Fibroblast of gingiva (primary cell): ENCODE measurements around the gene PTPN13.
"Not testable (repeated sequence)": the region's sequence is repeated elsewhere in the genome, so short reads cannot be mapped to it uniquely, and the experiment has no call there.

Experiments
- DNase-seq: peaks from one replicate; pipeline ENCODE4 v3.0.0-alpha.2; 2011; ENCODE audit warnings: low read depth

Gene PTPN13

DNA sequence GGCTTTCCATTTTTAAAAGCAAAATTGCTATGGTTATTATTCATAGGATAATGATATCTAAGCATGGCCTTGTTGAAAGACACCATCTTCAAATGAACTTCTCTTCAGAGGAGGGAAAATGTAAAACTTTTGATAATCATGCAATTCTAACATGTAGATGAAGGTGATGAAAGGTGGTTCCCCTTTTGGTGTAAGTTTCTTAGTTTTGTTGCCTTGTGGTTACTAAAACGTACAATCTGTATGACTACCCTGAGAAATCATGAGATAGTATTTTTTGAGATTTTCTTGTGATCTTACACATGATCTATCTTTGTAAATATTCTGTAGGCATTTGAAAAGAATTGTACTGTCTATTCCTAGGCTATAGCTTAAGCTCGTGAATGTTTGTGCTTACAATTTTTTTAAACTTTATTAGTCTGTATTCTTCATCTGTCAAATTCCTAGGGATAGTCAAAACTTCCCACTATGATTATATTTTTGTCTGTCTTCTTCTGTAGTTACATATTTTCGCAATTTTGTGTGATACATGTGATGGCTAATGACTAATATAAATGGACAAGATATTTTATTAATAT, 47.5 kb downstream of the PTPN13 start:
- DNase-seq: no peak

DNA sequence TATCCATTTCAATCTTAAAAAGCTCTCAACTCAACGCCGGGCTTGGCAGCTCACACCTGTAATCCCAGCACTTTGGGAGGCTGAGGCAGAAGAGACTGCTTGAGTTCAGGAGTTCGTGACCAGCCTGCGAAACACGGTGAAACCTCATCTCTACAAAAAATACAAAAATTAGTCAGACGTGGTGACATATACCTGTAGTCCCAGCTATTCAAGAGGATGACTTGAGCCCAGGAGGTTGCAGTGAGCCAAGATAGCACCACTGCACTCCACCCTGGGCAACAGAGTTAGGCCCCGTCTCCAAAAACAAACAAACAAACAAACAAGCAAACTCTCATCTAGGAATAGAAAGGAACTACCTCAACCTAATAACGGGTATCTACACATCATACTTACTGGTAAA, 50.8 kb downstream of the PTPN13 start:
- no peak for DNase-seq

DNA sequence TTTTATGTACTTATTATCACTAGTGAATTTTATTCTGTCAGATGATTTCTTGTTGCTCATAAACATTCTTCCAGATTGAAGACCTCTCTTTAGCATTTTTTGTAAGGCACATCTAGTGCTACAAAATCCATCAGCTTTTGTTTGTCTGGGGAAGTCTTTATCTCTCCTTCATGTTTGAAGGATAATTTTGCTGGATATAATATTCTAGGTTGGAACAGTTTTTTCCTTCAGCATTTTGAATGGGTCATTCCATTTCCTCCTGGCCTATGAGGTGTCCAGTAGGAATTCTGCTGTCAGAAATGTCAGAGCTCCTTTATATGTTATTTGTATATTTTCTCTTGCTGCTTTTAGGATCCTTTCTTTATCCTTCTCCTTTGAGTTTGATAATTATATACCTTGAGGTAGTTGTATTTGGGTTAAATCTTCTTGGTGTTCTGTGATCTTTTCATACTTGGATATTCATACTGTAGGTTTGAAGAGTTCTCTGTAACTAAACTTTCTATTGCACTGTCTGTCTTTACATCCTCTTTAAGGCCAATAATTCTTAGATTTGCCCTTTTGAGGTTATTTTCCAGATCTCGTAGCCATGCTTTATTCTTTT, 58.3 kb downstream of the PTPN13 start:
- DNase-seq: no peak

DNA sequence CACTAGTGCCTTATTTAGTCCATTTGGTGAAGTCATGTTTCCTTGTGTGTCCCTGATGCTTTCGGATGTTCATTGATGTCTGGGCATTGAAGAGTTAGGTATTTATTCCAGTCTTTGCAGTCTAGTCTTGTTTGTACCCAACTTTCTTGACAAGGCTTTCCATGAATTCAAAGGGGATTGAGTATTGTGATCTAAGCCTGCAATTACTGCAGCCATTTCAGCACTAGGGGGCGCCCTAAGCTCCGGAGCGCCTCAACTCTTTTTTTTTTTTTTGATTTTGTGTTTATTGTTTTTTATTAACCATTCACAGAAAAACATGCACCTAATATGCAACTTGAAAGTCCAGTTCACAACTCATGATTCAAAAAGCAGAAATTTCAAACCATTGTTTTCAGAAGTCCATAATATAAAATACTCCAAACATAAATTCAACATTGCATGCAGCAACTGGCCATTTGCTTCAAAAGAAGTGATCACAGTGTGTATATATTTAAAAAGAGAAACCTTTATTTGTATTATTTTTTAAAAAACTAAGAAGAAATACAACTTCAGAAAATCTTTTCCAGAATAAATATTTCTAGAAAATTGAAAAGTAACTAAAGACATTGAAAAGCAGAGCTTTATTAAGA, 59.2 kb downstream of the PTPN13 start:
- DNase-seq: no peak

DNA sequence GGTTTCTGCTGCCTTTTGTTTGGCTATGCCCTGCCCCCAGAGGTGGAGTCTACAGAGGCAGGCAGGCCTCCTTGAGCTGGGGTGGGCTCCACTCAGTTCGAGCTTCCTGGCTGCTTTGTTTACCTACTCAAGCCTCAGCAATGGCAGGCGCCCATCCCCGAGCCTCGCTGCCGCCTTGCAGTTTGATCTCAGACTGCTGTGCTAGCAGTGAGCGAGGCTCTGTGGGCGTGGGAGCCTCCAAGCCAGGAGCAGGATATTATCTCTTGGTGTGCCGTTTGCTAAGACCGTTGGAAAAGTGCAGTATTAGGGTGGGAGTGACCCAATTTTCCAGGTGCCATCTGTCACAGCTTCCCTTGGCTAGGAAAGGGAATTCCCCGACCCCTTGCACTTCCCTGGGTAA, 62.7 kb downstream of the PTPN13 start:
- DNase-seq: not testable (repeated sequence)

DNA sequence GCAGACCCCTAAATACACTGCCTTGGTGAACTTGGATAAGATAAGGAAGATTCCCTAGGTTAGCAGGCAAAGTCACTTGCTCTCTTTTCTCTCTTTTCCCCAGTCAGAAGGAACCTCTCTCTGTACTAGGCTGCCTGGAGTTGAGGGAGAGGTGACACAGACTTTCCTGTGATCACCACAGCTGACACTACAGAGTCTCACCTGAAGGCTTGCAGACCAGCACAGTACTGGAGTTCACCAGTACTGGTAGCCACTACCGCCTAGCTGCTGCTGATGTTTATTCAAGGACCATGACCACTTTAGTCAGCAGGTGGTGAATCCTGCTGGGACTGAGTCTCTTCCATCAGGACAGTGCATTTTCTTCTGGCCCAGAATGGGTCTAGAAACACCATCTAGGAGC, 63.3 kb downstream of the PTPN13 start:
- no peak for DNase-seq

DNA sequence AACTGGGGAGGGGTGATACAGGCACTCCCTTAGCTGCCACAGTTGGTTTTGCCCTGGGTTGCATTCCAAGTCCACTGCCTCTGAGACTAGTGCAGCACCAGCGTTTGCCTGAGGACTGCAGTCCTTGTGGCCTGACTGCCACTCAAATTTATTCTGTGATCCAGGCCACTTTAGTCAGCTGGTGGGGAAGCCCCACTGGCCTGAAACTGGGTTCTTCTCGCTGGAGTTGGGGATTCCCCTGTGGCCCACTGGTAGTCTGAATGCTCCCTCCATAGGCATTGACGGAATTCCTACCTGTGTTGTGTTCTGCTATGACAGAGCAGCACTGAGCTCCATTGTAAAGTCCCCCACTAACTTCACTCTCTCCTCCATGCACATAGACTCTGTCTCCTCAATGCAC, 63.8 kb downstream of the PTPN13 start:
- DNase-seq: no peak

DNA sequence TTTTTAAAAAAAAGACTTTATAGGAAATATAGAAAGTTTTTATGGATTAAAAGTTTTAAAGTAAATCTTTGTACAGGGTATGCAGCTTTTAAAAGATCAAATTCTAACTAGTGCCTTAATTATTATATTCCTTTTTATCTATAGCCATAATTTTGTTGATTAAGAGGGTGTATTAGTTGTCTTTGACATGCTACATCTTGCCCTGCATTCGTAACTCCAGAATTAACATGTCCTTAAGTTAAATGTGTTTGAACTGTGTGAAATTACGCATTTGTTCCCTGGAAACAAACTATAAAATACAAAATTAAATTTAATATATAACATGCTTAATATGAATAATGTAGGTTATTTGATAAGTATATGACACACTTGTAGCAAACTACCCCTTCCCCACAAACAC, 66.3 kb downstream of the PTPN13 start:
- no peak for DNase-seq

DNA sequence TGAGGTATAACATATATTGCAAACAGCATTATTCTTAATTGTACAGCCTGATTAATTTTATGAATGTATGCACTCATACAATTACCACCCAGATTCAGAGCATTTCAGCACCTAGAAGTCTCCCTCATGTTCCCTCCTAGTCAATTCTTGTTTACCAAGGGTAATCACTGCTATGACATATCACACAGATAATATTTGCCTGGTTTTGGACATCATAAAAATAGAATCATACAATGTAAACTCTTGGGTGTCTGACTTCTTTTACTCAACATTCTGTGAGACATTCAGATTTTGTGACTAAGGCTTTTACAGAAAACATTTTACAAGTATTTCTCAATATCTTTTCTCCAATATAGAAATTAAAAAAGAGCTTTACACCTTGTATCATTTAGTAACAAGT, 66.9 kb downstream of the PTPN13 start:
- no peak for DNase-seq

DNA sequence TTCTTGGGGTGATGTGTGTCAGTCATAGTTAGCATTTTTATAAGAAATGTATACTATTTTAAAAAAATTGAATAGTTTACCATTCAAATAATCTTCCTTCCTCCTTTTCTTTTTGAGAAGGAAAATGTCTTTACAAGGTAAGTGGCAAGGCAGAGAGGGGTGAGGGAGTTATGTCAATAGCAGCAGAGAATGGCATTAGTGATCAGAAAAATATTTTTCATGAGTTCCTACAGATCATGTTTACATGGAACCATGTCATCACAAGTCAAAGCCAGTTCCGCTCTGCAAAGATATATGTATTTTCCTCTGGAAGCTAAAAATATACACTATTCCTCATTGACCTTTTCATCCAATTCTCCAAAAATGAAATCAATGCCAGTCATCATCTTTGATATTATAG, 67.3 kb downstream of the PTPN13 start:
- no peak for DNase-seq

DNA sequence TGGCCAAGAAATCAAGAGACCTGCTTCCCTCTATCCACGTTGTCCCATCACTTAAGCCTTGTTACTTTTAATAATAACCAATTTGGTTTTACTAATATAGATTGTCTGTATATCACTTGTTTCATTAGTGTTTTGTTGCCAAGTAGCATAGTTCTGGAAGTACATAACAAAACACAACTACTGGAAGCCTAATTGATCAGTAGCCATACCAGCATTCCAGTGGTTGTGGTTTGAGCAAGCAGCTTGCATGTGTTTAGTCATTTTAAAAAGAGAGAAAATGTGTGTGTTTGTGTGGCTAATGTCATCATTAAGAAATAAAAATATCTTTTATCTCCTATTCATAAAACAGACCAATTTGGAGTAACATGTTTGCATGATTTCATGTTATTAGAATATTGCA, 70.8 kb downstream of the PTPN13 start:
- peak; percentile 84 for DNase-seq

DNA sequence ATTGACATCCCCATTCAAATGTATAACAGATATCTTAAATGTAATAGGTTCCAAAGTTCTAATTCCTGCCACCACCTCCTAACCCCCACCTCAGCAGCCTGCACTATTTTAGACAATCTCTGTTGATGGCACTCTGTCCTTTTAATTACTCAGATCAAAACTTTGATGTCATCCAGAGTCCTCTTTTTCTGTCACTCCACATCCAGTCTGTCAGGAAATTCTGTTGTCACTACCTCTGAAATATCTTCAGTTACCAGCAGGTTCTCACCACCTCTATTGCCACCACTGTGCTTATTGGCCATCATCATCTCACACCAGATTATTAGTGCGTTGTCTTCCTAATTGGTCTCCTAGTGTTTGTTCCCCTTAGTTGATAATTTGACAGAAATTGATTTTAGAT, 76.2 kb downstream of the PTPN13 start:
- no peak for DNase-seq

DNA sequence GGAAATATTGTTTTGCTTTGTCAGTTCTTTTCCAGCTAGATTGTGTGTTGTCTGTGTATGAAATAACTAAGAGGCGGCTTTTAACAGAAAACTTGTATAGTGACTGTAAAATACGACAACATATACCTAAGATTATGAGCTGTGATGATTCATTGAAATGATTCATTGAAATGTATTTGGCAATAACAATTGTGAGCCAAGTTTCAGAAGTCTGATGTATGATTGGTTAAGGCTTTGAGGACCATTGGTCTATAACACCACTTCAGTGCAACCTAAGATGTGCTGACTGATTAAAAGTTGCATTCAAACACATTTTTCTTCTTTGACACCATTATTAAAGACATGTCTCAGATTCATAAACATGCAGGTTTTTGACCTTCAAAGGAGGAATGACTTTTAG, 76.6 kb downstream of the PTPN13 start:
- peak; percentile 64 for DNase-seq

DNA sequence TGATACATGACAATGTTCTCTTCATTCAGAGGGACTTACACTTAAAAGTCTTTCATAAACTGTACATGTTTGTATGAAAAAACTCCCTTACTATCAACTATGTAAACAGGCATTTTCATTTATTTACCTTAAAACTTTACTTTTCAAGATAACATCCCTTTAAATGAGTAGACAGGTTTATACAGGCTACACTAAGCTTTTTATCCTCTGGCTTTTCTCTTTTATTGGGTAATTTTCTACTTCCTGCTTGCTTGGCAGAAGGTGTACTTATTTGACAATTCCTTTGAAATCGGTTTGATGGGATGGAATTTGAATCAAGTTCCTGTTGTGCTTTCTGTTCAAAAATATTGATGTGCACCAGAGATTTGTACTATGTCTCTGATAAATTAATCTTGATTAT, 81.4 kb downstream of the PTPN13 start:
- DNase-seq: no peak

DNA sequence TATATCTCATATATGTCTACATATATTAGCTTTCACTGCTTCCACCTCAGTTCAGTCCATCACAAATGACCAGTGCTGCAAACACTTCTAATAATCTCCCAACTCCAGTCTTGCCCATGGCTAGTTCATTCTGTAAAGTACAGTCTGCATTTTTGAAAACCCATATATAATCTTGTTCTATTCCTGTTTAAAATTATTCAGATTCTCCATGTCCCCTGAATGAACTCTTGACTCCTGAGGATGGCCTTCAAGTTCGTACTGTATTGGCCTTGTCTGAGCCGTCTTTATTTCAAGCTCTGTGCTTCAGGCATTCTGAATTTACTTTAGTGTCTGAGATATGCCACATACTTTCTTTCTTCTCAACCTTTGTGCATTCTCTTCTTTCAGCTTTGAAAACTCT, 84.7 kb downstream of the PTPN13 start:
- DNase-seq: no peak

DNA sequence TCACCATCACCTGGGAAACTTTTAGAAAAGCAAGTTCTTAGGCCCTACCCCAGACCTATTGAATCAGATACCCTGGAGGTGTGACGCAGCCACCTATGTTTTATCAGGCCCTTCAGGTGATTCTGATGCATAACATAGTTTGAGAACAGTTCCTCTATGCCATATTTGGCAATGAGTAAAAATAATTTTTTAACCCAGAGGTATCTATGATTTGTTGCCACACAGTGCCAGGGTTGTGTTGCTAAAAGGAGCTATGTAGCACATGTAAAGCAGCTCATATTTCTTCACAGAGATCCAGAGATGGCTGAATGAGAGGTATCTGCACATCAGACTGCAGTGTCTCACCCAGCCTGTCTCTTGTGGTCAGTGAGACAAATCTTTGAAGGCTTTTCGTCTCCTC, 85.3 kb downstream of the PTPN13 start:
- no peak for DNase-seq

DNA sequence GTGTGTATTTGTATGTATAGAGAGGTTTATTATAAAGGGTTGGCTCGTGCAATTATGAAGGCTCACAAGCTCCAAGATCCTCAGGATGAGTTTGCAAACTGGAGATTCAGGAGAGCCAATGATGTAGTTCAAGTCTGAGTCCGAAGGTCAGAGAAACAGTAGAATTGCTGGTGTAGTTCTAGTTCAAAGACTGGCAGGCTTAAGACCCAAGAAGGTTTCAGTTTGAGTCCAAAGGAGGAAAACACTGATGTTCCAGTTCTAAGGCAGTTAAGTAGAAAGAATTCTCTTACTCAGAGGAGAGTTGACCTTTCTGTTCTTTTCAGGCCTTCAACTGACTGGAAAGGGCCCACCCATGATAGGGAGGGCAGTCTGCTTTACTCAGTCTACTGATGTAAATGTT, 89.1 kb downstream of the PTPN13 start:
- no peak for DNase-seq

DNA sequence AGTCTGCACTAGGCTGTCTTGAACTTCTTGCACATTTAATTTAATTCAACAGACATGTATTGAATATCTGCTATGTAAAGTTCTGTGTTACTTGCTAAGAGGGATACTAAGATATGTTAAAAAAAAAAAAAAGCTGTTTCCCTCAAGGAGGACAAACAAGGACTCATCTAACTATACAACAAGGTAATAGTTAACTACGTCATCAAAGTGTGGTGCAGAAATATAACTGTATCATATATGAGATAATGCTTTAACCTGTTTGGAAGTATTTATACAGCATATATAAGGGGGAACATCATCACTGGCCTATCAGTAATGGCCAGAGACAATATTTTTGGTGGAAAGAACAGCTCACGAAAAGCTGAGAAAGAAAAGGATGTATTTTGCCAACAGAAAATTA, 89.9 kb downstream of the PTPN13 start:
- no peak for DNase-seq

DNA sequence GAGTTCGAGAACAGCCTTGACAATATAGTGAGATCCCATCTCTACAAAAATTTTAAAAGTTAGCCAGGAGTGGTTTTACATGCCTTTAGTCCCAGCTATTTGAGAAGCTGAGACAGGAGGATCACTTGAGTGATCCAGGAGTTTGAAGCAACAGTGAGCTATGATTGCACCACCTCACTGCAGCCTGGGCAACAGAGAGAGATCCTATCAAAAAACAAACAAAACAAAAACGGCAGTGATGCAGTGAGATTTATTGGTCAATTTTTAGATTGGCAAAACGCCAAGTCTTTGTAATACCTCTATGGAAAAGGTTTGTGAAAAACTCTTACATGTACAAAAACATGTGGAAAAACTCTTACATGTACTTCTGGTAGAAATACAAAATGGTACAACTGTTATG, 91.3 kb downstream of the PTPN13 start:
- DNase-seq: peak; percentile 70

DNA sequence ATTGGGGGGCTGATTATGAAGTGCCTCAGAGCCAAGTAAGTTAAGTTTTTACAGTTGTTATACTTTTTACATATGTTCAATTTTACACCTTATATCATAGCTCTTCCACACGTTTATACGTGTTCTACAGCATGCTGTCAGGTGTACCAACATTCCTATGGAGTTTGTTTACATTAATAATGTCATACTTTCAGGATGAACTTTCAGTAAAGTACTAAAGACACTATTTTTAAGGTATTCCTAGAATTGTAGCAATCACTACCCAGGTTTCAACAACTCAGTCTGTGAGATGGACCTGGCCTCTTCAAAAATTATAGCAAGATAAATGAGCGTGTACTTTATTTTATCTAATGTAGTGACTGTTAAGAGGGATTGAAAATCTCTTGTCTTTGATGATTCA, 92.6 kb downstream of the PTPN13 start:
- DNase-seq: no peak

DNA sequence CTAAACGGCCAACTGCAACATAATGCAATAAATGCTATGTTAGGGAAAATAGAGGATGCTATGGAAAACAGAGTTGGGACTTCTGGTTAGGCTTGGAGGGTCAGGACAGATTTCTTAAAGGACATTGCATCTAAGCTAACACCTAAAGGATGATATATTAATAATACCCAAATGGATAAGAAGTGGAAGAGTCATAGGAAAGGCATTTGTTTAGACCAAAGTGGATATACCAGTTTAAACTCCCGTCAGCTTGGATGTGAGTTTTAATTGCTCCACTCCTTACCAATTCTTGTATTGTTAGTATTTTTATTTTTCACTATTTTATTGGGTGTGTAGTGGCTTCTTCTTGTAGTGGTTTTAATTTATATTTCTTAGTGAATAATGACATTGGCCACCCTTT, 93.9 kb downstream of the PTPN13 start:
- DNase-seq: no peak

DNA sequence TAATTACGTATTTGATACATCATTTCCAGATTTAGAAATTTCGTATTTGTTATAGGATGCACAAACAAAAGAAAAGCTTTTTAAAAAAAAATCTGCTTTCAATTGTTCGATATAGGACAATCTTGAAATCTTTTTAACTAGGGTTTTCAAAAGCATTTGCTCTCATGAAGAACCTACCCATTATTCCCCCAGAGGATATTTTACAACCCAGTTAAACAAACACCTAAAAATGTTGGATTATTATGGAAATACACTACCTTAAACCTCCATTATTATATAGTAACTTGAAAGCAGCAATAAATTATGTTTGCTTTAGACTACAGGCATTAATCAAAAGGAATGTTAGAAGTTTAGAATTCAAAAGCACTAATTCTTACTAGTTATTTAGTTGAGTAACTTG, 110.5 kb downstream of the PTPN13 start:
- no peak for DNase-seq

DNA sequence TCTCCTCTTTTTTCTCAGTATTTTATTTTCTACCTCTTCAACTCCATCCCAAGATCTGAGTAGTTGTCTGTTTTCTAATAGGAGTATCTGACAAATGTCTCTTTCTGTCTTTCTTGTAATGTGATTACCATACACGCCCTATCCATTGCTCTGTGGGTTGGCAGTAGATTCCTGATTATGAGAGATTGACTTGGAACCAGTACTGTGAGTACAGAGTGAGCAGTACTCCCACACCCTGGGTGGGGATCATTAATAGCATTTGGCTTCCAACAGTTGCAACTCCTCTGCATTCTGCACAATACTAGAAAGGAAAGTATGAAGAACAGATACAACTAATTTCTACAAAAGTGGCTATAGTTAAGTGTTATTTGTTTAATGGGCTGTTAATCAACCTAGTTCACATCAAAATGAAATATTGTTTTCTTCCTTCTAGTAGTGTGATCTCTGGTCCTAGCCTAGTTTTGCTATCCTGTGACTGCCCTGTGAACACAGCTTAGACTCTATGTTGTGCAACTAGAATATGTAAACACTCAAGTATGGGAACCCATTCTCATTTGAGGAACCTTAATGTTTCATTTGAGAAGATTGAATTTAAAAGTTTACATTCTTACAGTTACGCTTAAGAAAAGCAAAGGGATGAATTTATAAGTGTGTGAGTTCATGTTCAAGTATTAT, 112.9 kb downstream of the PTPN13 start:
- DNase-seq: no peak

DNA sequence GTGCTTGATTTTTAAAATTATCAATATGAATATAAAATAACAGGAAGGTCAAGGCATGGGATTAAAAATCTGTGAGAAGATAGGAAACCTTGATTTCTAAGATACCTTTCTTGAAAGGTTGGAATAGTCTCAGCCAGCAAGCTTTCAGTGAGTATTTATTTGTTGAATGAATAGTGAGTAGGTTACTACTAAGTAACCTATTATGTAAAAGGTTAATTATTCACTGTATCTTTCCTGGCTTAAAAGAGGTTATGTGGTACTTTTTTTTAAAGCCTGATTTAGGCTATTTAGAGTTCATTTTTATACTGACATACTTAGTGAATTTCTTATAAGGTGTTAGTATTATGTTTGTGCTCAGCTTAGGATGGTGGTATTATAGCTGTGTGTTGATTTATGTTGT, 123.5 kb downstream of the PTPN13 start:
- DNase-seq: no peak
